ENCODE data around the gene IZUMO2.

- TF ChIP-seq EZH2 (IDR thresholded peaks at IDR 0.05; ENCODE audit: low read length) (no peak), CTCF (optimal IDR thresholded peaks at IDR 0.05 in 1 of 3, IDR thresholded peaks at IDR 0.05 in 1 of 3, conservative IDR thresholded peaks at IDR 0.05 in 1 of 3; ENCODE audit: extremely low read depth in 1 of 3, insufficient read depth in 2 of 3, low read length in 3 of 3) (no peak)
These were observed 27.4 kb upstream of the IZUMO2 start for GRCh38 chr19:50190439-50190891.

Data from keratinocyte (primary cell).